Jurkat, Clone E6-1 (cell line): ENCODE data around the gene CRYBG3. TPM values are rescaled to one million over a fixed set of nuclear protein-coding genes. Genes with fewer than 3 reads are reported as not detected.

ENCODE experiments used
- DNase-seq: peaks from one replicate; pipeline ENCODE4 v3.0.0-alpha.2; 2011; ENCODE audit warnings: low read depth, low spot score
- H3K4me3 ChIP-seq: 2 replicates; pipeline ENCODE4 v1.5.1; 2011; ENCODE audit warnings: mild to moderate bottlenecking, low read length, control low read depth, moderate library complexity
- polyA plus RNA-seq: library from polyadenylated mRNA; unstranded; fragments of >200 nt; gene quantifications from one replicate; pipeline ENCODE4 v1.2.1, GENCODE V29; 2012; ENCODE audit warnings: missing spikeins; ENCODE audit not compliant: insufficient read length, insufficient read depth

The CRYBG3 gene
- 3.7 TPM for polyA plus RNA-seq

- peak within 1 kb of the TSS; percentile 49 for H3K4me3 ChIP-seq
- peak; percentile 23 for DNase-seq
These were observed at the start of gene CRYBG3 for GRCh38 chr3:97821774-97822358. CRYBG3 (plus strand) TSS chr3:97822011; CDS start chr3:97822207, 196 bp downstream.

GRCh38 chr3:97772926-97773325, 48.9 kb upstream of the CRYBG3 start:
- DNase-seq, result no peak
- no peak overlapping the region for H3K4me3 ChIP-seq

GRCh38 chr3:97778152-97778551, 43.7 kb upstream of the CRYBG3 start:
- H3K4me3 ChIP-seq, result no peak overlapping the region
- no peak for DNase-seq

GRCh38 chr3:97793420-97794019, 28.3 kb upstream of the CRYBG3 start:
- H3K4me3 ChIP-seq, result no peak overlapping the region
- DNase-seq, result peak; percentile 52

- H3K4me3 ChIP-seq, result no peak overlapping the region
These were observed 25.9 kb upstream of the CRYBG3 start for GRCh38 chr3:97795951-97796350.

GRCh38 chr3:97804471-97804870, 17.3 kb upstream of the CRYBG3 start:
- DNase-seq, result no peak
- H3K4me3 ChIP-seq, result no peak overlapping the region

More at GRCh38 chr3:97795951-97796350, 25.9 kb upstream of the CRYBG3 start:
- DNase-seq, result no peak

- no peak overlapping the region for H3K4me3 ChIP-seq
- DNase-seq, result no peak
These were observed 10.9 kb upstream of the CRYBG3 start for GRCh38 chr3:97810779-97811390.

- H3K4me3 ChIP-seq, result no peak overlapping the region
- DNase-seq, result peak; percentile 9
These were observed 6.5 kb upstream of the CRYBG3 start for GRCh38 chr3:97815149-97815917.

GRCh38 chr3:97816811-97817210, 5.0 kb upstream of the CRYBG3 start:
- H3K4me3 ChIP-seq, result no peak overlapping the region
- no peak for DNase-seq

- no peak for DNase-seq
- no peak overlapping the region for H3K4me3 ChIP-seq
These were observed 3.8 kb upstream of the CRYBG3 start for GRCh38 chr3:97817965-97818364.

GRCh38 chr3:97820780-97821179, 1.0 kb upstream of the CRYBG3 start:
- no peak overlapping the region for H3K4me3 ChIP-seq
- no peak for DNase-seq

- H3K4me3 ChIP-seq, result peak overlapping the region; percentile 49
- no peak for DNase-seq
These were observed 481 bp upstream of the CRYBG3 start for GRCh38 chr3:97821287-97821773.

GRCh38 chr3:97822359-97822775, 556 bp downstream of the CRYBG3 start:
- no peak for DNase-seq
- peak overlapping the region; percentile 43 for H3K4me3 ChIP-seq

GRCh38 chr3:97823046-97824004, 1.5 kb downstream of the CRYBG3 start:
- DNase-seq, result no peak

GRCh38 chr3:97825101-97825500, 3.3 kb downstream of the CRYBG3 start:
- no peak for DNase-seq
- no peak overlapping the region for H3K4me3 ChIP-seq

More at GRCh38 chr3:97823046-97824004, 1.5 kb downstream of the CRYBG3 start:
- H3K4me3 ChIP-seq, result no peak overlapping the region

- no peak for DNase-seq
- H3K4me3 ChIP-seq, result no peak overlapping the region
These were observed 6.1 kb downstream of the CRYBG3 start for GRCh38 chr3:97827741-97828471.

GRCh38 chr3:97829198-97829597, 7.4 kb downstream of the CRYBG3 start:
- no peak for DNase-seq
- no peak overlapping the region for H3K4me3 ChIP-seq

- no peak for DNase-seq
- no peak overlapping the region for H3K4me3 ChIP-seq
These were observed 8.8 kb downstream of the CRYBG3 start for GRCh38 chr3:97830638-97831037.
